Measurements from ENCODE around the gene DHRS3.

DHRS3 gene

DNA sequence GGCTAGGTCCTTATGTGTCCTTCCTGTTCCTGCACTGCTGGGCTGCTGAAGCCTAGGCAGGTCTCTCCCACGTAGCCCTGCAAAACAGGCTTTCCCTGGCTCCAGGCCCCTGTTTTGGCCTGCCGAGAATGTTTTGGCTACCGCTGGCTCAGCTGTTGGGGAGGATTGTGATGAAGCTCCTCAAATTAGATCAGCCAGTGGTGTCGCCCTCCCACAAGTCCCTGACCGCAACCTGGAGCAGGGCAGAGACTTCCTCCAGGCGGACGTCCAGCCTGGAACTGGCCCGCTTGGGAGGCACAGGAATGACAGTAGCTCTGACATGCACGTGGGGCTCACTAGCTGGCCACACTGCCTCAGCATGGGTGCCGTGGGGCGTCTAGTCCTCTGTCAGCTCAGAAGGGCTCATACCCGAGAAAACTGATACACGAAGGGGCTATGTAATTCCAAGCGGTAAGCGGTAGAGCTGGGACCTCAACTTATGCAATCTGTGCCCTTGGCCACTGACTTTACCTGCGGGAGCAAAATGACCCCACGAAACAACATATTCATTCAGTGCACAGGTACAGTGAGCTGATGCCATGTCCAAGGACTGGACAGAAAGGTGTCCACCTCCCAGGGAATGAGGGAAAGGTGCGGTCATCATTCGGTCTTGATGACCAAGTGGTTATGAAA, 26.6 kb downstream of the DHRS3 start:
- no peak overlapping the region for H3K4me3 ChIP-seq (ENCODE audit: control insufficient read depth, low read depth, low read length)
- peak; percentile 46 for DNase-seq (ENCODE audit: low read depth)
- TF ChIP-seq, protein P1, sequence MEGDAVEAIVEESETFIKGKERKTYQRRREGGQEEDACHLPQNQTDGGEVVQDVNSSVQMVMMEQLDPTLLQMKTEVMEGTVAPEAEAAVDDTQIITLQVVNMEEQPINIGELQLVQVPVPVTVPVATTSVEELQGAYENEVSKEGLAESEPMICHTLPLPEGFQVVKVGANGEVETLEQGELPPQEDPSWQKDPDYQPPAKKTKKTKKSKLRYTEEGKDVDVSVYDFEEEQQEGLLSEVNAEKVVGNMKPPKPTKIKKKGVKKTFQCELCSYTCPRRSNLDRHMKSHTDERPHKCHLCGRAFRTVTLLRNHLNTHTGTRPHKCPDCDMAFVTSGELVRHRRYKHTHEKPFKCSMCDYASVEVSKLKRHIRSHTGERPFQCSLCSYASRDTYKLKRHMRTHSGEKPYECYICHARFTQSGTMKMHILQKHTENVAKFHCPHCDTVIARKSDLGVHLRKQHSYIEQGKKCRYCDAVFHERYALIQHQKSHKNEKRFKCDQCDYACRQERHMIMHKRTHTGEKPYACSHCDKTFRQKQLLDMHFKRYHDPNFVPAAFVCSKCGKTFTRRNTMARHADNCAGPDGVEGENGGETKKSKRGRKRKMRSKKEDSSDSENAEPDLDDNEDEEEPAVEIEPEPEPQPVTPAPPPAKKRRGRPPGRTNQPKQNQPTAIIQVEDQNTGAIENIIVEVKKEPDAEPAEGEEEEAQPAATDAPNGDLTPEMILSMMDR (conservative IDR thresholded peaks at IDR 0.05; ENCODE audit: control insufficient read depth, insufficient read depth, low read depth, low read length): no peak

GRCh38 chr1:12588695-12589094, 29.3 kb downstream of the DHRS3 start:
- TF ChIP-seq, protein P1 (conservative IDR thresholded peaks at IDR 0.05; ENCODE audit: control insufficient read depth, insufficient read depth, low read depth, low read length): no peak
- no peak for DNase-seq (ENCODE audit: low read depth)
- no peak overlapping the region for H3K4me3 ChIP-seq (ENCODE audit: control insufficient read depth, low read depth, low read length)

GRCh38 chr1:12587981-12588640, 29.9 kb downstream of the DHRS3 start:
- no peak overlapping the region for H3K4me3 ChIP-seq (ENCODE audit: control insufficient read depth, low read depth, low read length)
- DNase-seq (ENCODE audit: low read depth): peak; percentile 45
- TF ChIP-seq, protein P1 (conservative IDR thresholded peaks at IDR 0.05; ENCODE audit: control insufficient read depth, insufficient read depth, low read depth, low read length): no peak

DNA sequence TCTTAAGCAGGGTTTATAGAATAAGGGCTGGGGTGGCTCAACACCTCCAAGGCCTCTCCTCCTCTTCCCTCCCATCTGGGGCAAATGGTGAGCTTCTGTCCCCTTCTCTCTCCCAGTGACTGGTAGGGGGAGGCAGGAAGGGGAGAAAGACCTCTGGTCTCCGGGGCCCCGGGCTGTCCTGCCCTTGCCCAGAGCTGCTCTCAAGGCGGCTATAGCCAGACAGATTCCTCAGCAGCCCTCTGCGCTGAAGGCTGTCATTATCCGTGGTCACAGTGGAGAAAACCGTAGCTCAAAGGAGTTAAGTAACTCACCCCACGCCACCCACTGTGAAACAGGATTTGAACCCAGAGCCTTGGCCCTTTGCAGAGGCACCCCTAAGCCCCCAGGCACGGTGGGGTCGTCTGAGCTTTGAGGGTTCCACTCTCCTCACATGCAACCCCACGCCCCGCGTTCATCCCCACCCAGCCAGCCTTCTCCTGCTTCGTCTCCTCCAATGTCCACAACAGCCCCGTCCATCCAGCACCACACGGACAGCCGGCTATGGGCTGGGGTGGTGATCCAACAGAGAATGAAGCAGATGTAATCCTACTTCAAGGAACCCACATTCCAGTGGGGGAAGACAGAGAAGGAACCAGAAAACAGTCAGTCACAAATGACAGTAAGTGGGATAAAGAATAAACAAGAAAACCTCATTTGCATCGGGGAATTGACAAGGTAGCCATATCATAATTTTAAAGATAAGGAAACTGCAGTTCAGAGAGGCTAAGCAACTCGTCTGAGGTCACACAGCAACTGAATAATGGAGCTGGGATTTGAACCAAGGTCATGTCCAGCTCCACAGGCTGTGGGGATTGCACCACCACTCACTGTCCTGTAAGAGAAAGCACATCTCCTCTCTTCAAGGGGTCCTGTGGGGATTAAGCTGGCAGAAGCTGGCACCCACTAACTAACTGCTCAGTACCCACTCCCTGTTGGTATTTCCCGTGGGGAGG, 31.8 kb downstream of the DHRS3 start:
- TF ChIP-seq, protein P1 (conservative IDR thresholded peaks at IDR 0.05; ENCODE audit: control insufficient read depth, insufficient read depth, low read depth, low read length): no peak
- H3K4me3 ChIP-seq (ENCODE audit: control insufficient read depth, low read depth, low read length): no peak overlapping the region
- no peak for DNase-seq (ENCODE audit: low read depth)

DNA sequence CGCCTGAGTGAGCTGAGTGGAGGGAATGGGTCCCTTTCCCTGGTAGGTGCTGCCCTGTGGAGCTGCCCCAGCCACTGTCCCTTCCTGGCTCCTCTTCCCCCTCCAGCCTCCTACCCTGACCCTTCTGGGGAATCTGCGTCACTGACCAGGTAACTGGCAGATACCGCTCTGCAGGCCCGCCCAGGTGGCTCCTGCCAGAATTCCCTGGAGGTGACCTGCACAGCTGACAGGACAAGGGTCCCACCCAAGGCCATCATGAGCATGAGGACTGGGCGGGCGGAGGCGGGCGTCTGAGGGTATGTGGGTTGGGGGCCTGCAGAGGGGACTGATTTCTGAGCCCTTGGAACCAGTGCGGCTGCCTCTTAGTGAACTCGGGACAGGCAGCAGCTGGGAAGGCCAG, 32.5 kb downstream of the DHRS3 start:
- H3K4me3 ChIP-seq (ENCODE audit: control insufficient read depth, low read depth, low read length): no peak overlapping the region
- DNase-seq (ENCODE audit: low read depth): no peak

More for the DNA sequence above, 32.5 kb downstream of the DHRS3 start:
- TF ChIP-seq, protein P1 (conservative IDR thresholded peaks at IDR 0.05; ENCODE audit: control insufficient read depth, insufficient read depth, low read depth, low read length): no peak

Data from fibroblast of mammary gland (primary cell).